Stimulated activated CD8-positive, alpha-beta memory T cell treated with anti-CD3 and anti-CD28 coated beads, Interleukin-2, amount 100 ng/mL, for 48 hours (primary cell): Measurements from ENCODE around the gene APOM.

Experiments used
- DNase-seq, 2 donors: peaks; one replicate each; pipeline ENCODE4 v3.0.0-alpha.2; 2020; ENCODE audit warnings: low read depth in 2 of 2

APOM gene

DNA sequence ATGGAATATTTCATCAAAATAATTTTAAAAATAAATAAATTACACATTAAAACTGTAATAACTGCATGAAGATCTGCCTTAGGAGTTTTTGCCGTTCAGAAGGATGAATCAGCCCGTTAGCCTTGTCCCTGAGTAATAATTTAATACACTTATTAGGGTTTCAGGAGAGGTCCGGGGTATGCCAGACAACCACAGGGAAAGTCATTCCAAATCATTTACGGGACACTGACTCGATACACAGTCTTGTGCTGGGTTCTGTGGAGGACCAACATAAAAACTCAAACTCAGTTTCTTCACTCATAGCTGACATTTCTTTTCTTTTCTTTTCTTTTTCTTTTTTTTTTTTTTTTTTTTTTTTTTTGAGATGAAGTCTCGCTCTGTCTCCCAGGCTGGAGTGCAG, 50.2 kb downstream of the APOM start:
- no peak for DNase-seq

DNA sequence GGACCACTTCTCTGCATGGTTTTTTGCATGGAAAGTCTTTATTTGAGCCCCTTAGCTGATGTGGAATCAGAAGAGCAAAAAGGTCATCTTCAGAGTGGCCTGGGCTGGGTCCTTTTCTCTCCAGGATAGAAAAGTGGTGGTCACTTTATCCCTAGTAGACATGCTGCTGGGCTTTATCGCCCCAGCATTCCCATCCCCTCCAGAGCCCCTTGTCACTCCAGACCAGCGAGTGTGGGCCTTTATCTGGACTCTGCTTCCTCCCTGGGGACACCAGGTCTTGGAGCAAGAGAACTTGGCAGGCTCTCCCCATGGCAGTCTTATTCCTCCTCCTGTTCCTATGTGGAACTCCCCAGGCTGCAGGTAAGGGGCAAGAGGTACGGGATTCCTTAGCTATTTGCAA, 50.9 kb downstream of the APOM start, which contains the start of gene LY6G6F:
TSS of gene LY6G6F (plus strand) at position 268 of the 400 bp plus-strand sequence. CDS start at position 309, 41 bp downstream.
- no peak for DNase-seq

DNA sequence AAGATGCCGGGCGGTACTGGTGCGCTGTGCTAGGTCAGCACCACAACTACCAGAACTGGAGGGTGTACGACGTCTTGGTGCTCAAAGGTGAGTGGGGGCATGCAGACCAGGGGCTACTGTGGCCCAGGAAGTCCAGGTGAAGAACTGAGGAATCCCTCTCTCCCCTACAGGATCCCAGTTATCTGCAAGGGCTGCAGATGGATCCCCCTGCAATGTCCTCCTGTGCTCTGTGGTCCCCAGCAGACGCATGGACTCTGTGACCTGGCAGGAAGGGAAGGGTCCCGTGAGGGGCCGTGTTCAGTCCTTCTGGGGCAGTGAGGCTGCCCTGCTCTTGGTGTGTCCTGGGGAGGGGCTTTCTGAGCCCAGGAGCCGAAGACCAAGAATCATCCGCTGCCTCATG, 52.0 kb downstream of the APOM start:
- DNase-seq = no peak
